ENCODE results near the gene MYL5.

Gene MYL5

GRCh38 chr4:708631-708933, 34.2 kb downstream of the MYL5 start:
- no peak for FAIRE-seq

- no peak for FAIRE-seq
Observed at GRCh38 chr4:709348-709747, 35.0 kb downstream of the MYL5 start.

GRCh38 chr4:710116-710515, 35.8 kb downstream of the MYL5 start:
- no peak for FAIRE-seq

- FAIRE-seq, result no peak
Observed at GRCh38 chr4:710916-711315, 36.6 kb downstream of the MYL5 start.

- FAIRE-seq, result no peak
Observed at GRCh38 chr4:712093-712492, 37.8 kb downstream of the MYL5 start.

- FAIRE-seq, result no peak
Observed at GRCh38 chr4:712916-713632, 38.7 kb downstream of the MYL5 start.

GRCh38 chr4:714087-714486, 39.7 kb downstream of the MYL5 start:
- FAIRE-seq, result no peak

- no peak for FAIRE-seq
Observed at GRCh38 chr4:717601-718320, 43.4 kb downstream of the MYL5 start.

GRCh38 chr4:718460-718859, 44.1 kb downstream of the MYL5 start:
- no peak for FAIRE-seq

GRCh38 chr4:720111-720860, 45.9 kb downstream of the MYL5 start:
- FAIRE-seq, result no peak

- no peak for FAIRE-seq
Observed at GRCh38 chr4:721261-722168, 47.2 kb downstream of the MYL5 start.

- FAIRE-seq, result no peak
Observed at GRCh38 chr4:722169-722725, 47.9 kb downstream of the MYL5 start.

GRCh38 chr4:722851-723360, 48.6 kb downstream of the MYL5 start:
- no peak for FAIRE-seq

GRCh38 chr4:723751-724530, 49.6 kb downstream of the MYL5 start:
- FAIRE-seq, result no peak

GRCh38 chr4:725391-726234, 51.3 kb downstream of the MYL5 start:
- FAIRE-seq, result no peak

- FAIRE-seq, result no peak
Observed at GRCh38 chr4:726235-726787, 52.0 kb downstream of the MYL5 start.

GRCh38 chr4:726838-727237, 52.5 kb downstream of the MYL5 start:
- FAIRE-seq, result no peak

- FAIRE-seq, result no peak
Observed at GRCh38 chr4:727576-727975, 53.2 kb downstream of the MYL5 start.

- FAIRE-seq, result no peak
Observed at GRCh38 chr4:729336-730315, 55.3 kb downstream of the MYL5 start.
